Kidney (tissue), 14 donors: Measurements from ENCODE around the gene DLEU7. TPM values are rescaled to one million over a fixed set of nuclear protein-coding genes. Genes with fewer than 3 reads are reported as not detected.

ENCODE experiments used
- DNase-seq, 5 donors: peaks; one replicate each; pipeline ENCODE4 v3.0.0-alpha.2; 2013 to 2020
- FAIRE-seq: peaks from 2 replicates; lab custom pipeline; 2012; peaks lifted over from hg19 to GRCh38; lab: Jason Lieb, UNC
- H3K27ac ChIP-seq, 2 donors: one replicate each; pipeline ENCODE4 v1.7.0; 2013; ENCODE audit warnings: low read depth in 2 of 2, low read length in 2 of 2, inconsistent platforms in 1 of 2
- H3K27me3 ChIP-seq: one replicate; pipeline ENCODE4 v1.7.1; 2013; ENCODE audit warnings: low read length, inconsistent platforms; ENCODE audit not compliant: control insufficient read depth, insufficient read depth
- H3K36me3 ChIP-seq, 3 donors: one replicate each; pipeline versions ENCODE4 v1.7.0 to v1.7.1; 2013; ENCODE audit warnings: low read length in 3 of 3, control low read depth in 1 of 3, inconsistent platforms in 1 of 3; ENCODE audit not compliant: insufficient read depth in 3 of 3, control insufficient read depth in 2 of 3
- H3K4me1 ChIP-seq, 3 donors: one replicate each; pipeline versions ENCODE4 v1.7.0 to v1.7.1; 2013; ENCODE audit warnings: low read length in 3 of 3, inconsistent platforms in 1 of 3, low read depth in 1 of 3; ENCODE audit not compliant: control insufficient read depth in 2 of 3, insufficient read depth in 2 of 3
- H3K4me3 ChIP-seq, 3 donors: one replicate each; pipeline versions ENCODE4 v1.7.0 to v1.8.1; 2013; ENCODE audit warnings: low read length in 3 of 3, control low read depth in 1 of 3, inconsistent platforms in 1 of 3
- H3K9ac ChIP-seq, 3 donors: one replicate each; pipeline versions ENCODE4 v1.7.0 to v1.7.1; 2013; ENCODE audit warnings: low read length in 3 of 3, control low read depth in 1 of 3, inconsistent platforms in 1 of 3
- H3K9me3 ChIP-seq, 3 donors: one replicate each; pipeline versions ENCODE4 v1.7.0 to v1.7.1; 2013; ENCODE audit warnings: low read length in 3 of 3, control low read depth in 1 of 3, inconsistent platforms in 1 of 3; ENCODE audit not compliant: control insufficient read depth in 2 of 3, insufficient read depth in 1 of 3
- intact Hi-C: fragments of 100-400 bp; cut with DNase I; formaldehyde crosslinking; loops from one replicate; pipeline ENCODE4 v1.11.1; 2022
- polyA plus RNA-seq: library from polyadenylated mRNA; stranded (reverse); fragments of 350-450 nt; fragmentation: Illumina TruSeq; extraction: RNeasy Lipid Tissue Mini Kit (QIAGEN cat#74804); gene quantifications from one replicate; pipeline ENCODE4 v1.2.3, GENCODE V29; 2014; ENCODE audit warnings: low read depth, low replicate concordance; ENCODE audit not compliant: insufficient read depth
- total RNA-seq: library from RNA; stranded (reverse); fragmentation: NEBNext Ultra II Directional; extraction: Animal tissue kit (Norgen Biotek cat#: 25700); gene quantifications from one replicate; pipeline ENCODE4 v1.2.1, GENCODE V29; 2021
- TF ChIP-seq, protein P1 (sequence below): IDR thresholded peaks from 3 replicates; pipeline ENCODE4 v1.5.1; 2012; ENCODE audit warnings: mild to moderate bottlenecking, moderate library complexity, borderline replicate concordance; ENCODE audit not compliant: insufficient read depth; ENCODE audit errors: extremely low read depth
- donor health status: control.
- donor health status: control.
- donor health status: control.
- donor health status: control.
- donor health status: control.
- donor health status: DM: yes; HTN: yes; CAD: no.
- donor health status: Normal renal cell carcinoma (clear cell type).

DLEU7 gene
- total and polyA plus RNA-seq, 2 donors from 2014 or later: 0.28 to 0.75 TPM

GRCh38 chr13:50805805-50806204 lies 37.7 kb downstream of the DLEU7 start:
- intact Hi-C loops: no loop called here
- Histone ChIP-seq H3K9ac (no peak overlapping the region), H3K4me1 (peaks cover 0 to 4% (median 3%) of the 10 kb centered on the region in 3 donors), H3K36me3 (no peaks in the 10 kb centered on the region), H3K27me3 (no peaks in the 10 kb centered on the region), H3K4me3 (no peak overlapping the region), H3K9me3 (peaks cover 0 to 4% (median 0%) of the 10 kb centered on the region in 3 donors), H3K27ac (no peak overlapping the region)
- TF ChIP-seq, protein P1, sequence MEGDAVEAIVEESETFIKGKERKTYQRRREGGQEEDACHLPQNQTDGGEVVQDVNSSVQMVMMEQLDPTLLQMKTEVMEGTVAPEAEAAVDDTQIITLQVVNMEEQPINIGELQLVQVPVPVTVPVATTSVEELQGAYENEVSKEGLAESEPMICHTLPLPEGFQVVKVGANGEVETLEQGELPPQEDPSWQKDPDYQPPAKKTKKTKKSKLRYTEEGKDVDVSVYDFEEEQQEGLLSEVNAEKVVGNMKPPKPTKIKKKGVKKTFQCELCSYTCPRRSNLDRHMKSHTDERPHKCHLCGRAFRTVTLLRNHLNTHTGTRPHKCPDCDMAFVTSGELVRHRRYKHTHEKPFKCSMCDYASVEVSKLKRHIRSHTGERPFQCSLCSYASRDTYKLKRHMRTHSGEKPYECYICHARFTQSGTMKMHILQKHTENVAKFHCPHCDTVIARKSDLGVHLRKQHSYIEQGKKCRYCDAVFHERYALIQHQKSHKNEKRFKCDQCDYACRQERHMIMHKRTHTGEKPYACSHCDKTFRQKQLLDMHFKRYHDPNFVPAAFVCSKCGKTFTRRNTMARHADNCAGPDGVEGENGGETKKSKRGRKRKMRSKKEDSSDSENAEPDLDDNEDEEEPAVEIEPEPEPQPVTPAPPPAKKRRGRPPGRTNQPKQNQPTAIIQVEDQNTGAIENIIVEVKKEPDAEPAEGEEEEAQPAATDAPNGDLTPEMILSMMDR: no peak
- FAIRE-seq (no peak), DNase-seq (no peak)

DNA sequence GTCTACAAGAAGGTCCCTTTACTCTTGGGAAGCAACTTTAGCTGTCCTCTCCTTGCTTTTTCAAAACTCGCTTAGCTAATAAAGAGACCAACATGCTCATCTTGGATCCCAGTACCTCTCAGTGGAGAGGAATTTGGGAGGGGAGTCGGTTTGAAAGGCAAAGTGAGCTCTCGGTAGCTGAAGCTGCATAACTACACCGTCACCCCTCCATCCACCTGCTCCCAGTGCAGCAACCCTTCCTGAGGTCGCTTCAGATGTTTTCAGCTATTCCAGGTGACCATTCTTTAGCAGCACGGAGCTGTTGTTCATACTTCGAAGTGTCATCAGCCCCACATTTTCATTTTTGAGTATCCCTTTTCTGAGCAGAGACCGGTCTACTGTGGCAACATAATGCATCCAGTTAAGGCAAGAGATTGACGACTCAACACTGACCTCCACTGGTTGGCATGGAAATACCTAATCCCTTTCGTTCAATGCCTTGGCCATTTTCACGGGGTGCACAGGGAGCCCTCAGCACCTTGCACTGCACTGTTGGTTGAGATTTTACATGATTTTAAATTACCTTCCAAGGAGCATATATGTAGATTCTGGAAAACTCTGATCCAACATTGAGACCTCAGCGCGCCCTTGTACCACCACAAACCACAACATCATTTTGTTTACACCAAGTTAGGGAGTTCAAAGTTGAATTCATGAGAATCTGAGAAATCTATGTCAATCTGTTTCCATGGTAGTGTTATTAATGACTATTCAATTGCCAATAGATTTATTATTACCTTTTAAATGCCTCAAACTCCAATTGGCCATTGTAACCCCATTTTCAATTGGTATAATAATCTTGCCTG lies 42.2 kb downstream of the DLEU7 start:
- DNase-seq (peak in 4 of 5 donors; percentile 68 to 92 (median 83)), FAIRE-seq (peak; percentile 23)
- peaks cover 0 to 4% (median 0%) of the 10 kb centered on the region in 3 donors for H3K9me3 ChIP-seq
- no peak overlapping the region for H3K9ac ChIP-seq
- H3K36me3 ChIP-seq: no peaks in the 10 kb centered on the region
- no peak overlapping the region for H3K27ac ChIP-seq
- H3K4me3 ChIP-seq: peak overlapping the region in 2 of 3 donors; percentile 23 to 48
- peaks cover 3 to 4% (median 4%) of the 10 kb centered on the region in 3 donors for H3K4me1 ChIP-seq
- intact Hi-C loops: no loop called here
- H3K27me3 ChIP-seq: no peaks in the 10 kb centered on the region
- TF ChIP-seq, protein P1: peak; percentile 88

DNA sequence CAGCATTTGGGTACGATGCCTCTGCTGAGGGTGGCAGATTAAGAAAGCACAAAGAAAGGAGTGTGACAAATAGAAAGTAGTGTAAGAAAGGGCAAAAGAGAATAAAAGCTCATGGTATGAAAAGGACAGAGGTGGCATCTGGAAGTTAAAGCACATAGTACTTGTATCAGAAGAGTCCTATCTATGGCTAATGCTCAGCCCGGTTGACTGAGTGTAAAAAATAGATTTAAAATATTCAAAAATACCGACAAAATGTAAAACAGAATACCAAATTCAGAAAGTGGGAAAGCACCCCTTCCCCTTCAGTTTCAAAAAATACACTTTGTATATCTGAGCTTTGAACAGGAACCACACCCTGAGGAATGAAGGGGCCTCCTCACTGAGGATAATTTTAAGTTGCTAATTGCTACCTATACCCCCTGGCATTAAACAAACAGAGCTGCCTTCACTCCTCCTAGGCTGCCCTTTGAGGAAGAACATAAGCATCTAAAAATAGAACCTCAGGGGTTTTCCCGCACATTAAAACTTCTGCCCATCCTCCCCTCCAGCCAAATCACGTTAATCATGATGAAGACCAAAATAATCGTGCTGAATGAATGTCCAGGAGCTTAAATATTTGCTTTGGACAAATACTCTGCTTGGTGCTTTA lies 43.3 kb downstream of the DLEU7 start:
- DNase-seq (peak in 1 of 5 donors; percentile 25), FAIRE-seq (no peak)
- H3K36me3 ChIP-seq: no peaks in the 10 kb centered on the region
- H3K9ac ChIP-seq: no peak overlapping the region
- H3K27me3 ChIP-seq: no peaks in the 10 kb centered on the region
- no peaks in the 10 kb centered on the region for H3K9me3 ChIP-seq
- TF ChIP-seq, protein P1: no peak
- H3K4me1 ChIP-seq: peaks cover 3 to 4% (median 4%) of the 10 kb centered on the region in 3 donors
- no peak overlapping the region for H3K27ac ChIP-seq
- no peak overlapping the region for H3K4me3 ChIP-seq
- intact Hi-C loops: no loop called here
